DND-41 (cell line): ENCODE measurements around the gene EMB.
"Not testable (repeated sequence)": the region's sequence is repeated elsewhere in the genome, so short reads cannot be mapped to it uniquely, and the experiment has no call there.

Experiments used
- ATAC-seq: fragments of 200-7000 bp; cut with Tn5 transposase; 3 replicates; pipeline ENCODE4 v1.9.1; 2021; ENCODE audit warnings: low read depth; ENCODE audit not compliant: insufficient read depth
- DNase-seq: peaks from one replicate; pipeline ENCODE4 v3.0.0-alpha.2; 2020
- H2AFZ ChIP-seq: 2 replicates; pipeline ENCODE4 v1.6.0; 2012; ENCODE audit warnings: low read depth, low read length
- H3K27ac ChIP-seq: 2 replicates; pipeline ENCODE4 v1.5.1; 2012; ENCODE audit warnings: low read length, inconsistent platforms
- H3K27me3 ChIP-seq: fragments of 200-600 bp; sonication (generic); 2 replicates; pipeline ENCODE4 v1.6.0; 2012; ENCODE audit warnings: low read length, mild to moderate bottlenecking, inconsistent platforms; ENCODE audit not compliant: insufficient read depth, poor library complexity
- H3K36me3 ChIP-seq: 2 replicates; pipeline ENCODE4 v1.5.1; 2012; ENCODE audit warnings: low read length, inconsistent platforms; ENCODE audit not compliant: insufficient read depth
- H3K4me1 ChIP-seq: 2 replicates; pipeline ENCODE4 v1.5.1; 2012; ENCODE audit warnings: mild to moderate bottlenecking, low read length; ENCODE audit not compliant: insufficient read depth
- H3K4me2 ChIP-seq: 2 replicates; pipeline ENCODE4 v1.6.0; 2012; ENCODE audit warnings: mild to moderate bottlenecking, moderate library complexity, low read length, inconsistent platforms; ENCODE audit not compliant: insufficient read depth
- H3K4me3 ChIP-seq, 2 experiments: fragments of 200-600 bp in 1 of 2; shearing (Covaris generic) in 1 of 2; 2 replicates each; pipeline ENCODE4 v1.5.1; 2012 to 2016; ENCODE audit warnings: inconsistent platforms in 2 of 2, low read length in 2 of 2, mild to moderate bottlenecking in 2 of 2, low read depth in 1 of 2, moderate library complexity in 1 of 2
- H3K79me2 ChIP-seq: 2 replicates; pipeline ENCODE4 v1.6.0; 2012; ENCODE audit warnings: low read length, inconsistent platforms; ENCODE audit not compliant: insufficient read depth
- H3K9ac ChIP-seq: 2 replicates; pipeline ENCODE4 v1.6.0; 2012; ENCODE audit warnings: low read depth, mild to moderate bottlenecking, inconsistent platforms, low read length, moderate library complexity
- H3K9me3 ChIP-seq: 2 replicates; pipeline ENCODE4 v1.5.1; 2012; ENCODE audit warnings: low read length, moderate library complexity, mild to moderate bottlenecking, inconsistent platforms; ENCODE audit not compliant: insufficient read depth, severe bottlenecking
- H4K20me1 ChIP-seq: 2 replicates; pipeline ENCODE4 v1.6.0; 2012; ENCODE audit warnings: low read length; ENCODE audit not compliant: insufficient read depth
- CTCF ChIP-seq: IDR thresholded peaks from 2 replicates; pipeline ENCODE4 v1.5.1; 2012; ENCODE audit warnings: borderline replicate concordance, low read length, moderate library complexity, mild to moderate bottlenecking; ENCODE audit not compliant: poor library complexity, severe bottlenecking; ENCODE audit errors: extremely low read depth
- EZH2 ChIP-seq: IDR thresholded peaks from 3 replicates; pipeline ENCODE4 v1.6.1; 2012; ENCODE audit warnings: borderline replicate concordance, low read depth, mild to moderate bottlenecking, moderate library complexity, low read length, inconsistent platforms; ENCODE audit not compliant: severe bottlenecking

EMB gene

GRCh38 chr5:50447941-50448340, 6.9 kb upstream of the EMB start:
- H3K4me2 ChIP-seq = no peak overlapping the region
- peaks cover 62% of the 10 kb centered on the region for H3K4me1 ChIP-seq
- no peak overlapping the region for H3K4me3 ChIP-seq
- no peaks in the 10 kb centered on the region for H4K20me1 ChIP-seq
- no peak overlapping the region for H2AFZ ChIP-seq
- H3K9ac ChIP-seq = no peak overlapping the region
- peak overlapping the region; percentile 66 for H3K27ac ChIP-seq
- TF ChIP-seq CTCF (no peak), EZH2 (no peak)
- H3K79me2 ChIP-seq = no peaks in the 10 kb centered on the region
- no peaks in the 10 kb centered on the region for H3K36me3 ChIP-seq
- ATAC-seq = peak; percentile 60
- H3K27me3 ChIP-seq = no peaks in the 10 kb centered on the region
- peaks cover 10% of the 10 kb centered on the region for H3K9me3 ChIP-seq
- peak; percentile 78 for DNase-seq

- Histone ChIP-seq H3K27me3 (no peaks in the 10 kb centered on the region), H2AFZ (no peak overlapping the region), H3K4me3 (no peak overlapping the region), H3K4me2 (no peak overlapping the region), H3K27ac (peak overlapping the region; percentile 59), H3K4me1 (peaks cover 70% of the 10 kb centered on the region), H3K36me3 (no peaks in the 10 kb centered on the region), H3K9me3 (peaks cover 10% of the 10 kb centered on the region), H3K9ac (no peak overlapping the region), H4K20me1 (no peaks in the 10 kb centered on the region), H3K79me2 (peaks cover 5% of the 10 kb centered on the region)
- no peak for DNase-seq
- TF ChIP-seq CTCF = no peak
- TF ChIP-seq EZH2 = no peak
- no peak for ATAC-seq
These were observed 6.1 kb upstream of the EMB start for GRCh38 chr5:50447228-50447627.

- H3K27me3 ChIP-seq = no peaks in the 10 kb centered on the region
These were observed 4.3 kb upstream of the EMB start for GRCh38 chr5:50445296-50445949.

GRCh38 chr5:50442559-50443539, 1.8 kb upstream of the EMB start:
- not testable (repeated sequence) for H3K36me3 ChIP-seq, H2AFZ ChIP-seq, H3K9me3 ChIP-seq, ATAC-seq, H3K27me3 ChIP-seq, DNase-seq, H4K20me1 ChIP-seq
- Histone ChIP-seq H3K9ac (peak overlapping the region; percentile 96), H3K27ac (peak overlapping the region; percentile 98), H3K4me2 (peak overlapping the region; percentile 63), H3K4me3 (peak overlapping the region in 1 of 2 experiments; percentile 63; a peak in 2 of 4 replicates), H3K4me1 (peaks cover 75% of the 10 kb centered on the region), H3K79me2 (peaks cover 47% of the 10 kb centered on the region)

More at GRCh38 chr5:50445296-50445949, 4.3 kb upstream of the EMB start:
- DNase-seq (peak; percentile 79), ATAC-seq (peak; percentile 71)
- Histone ChIP-seq H3K4me1 (peaks cover 77% of the 10 kb centered on the region), H3K4me2 (peak overlapping the region; percentile 53), H3K27ac (peak overlapping the region; percentile 90), H3K9me3 (peaks cover 7% of the 10 kb centered on the region), H2AFZ (peak overlapping the region; percentile 59), H3K36me3 (no peaks in the 10 kb centered on the region), H3K4me3 (peak overlapping the region in 1 of 2 experiments; percentile 35; a peak in 2 of 4 replicates), H3K79me2 (peaks cover 23% of the 10 kb centered on the region), H3K9ac (peak overlapping the region; percentile 56), H4K20me1 (no peaks in the 10 kb centered on the region)
- no peak for TF ChIP-seq EZH2
- TF ChIP-seq CTCF = no peak
